ENCODE results near the gene MRPS5. TPM values are rescaled to one million over a fixed set of nuclear protein-coding genes. Genes with fewer than 3 reads are reported as not detected.

Gene MRPS5
- total and polyA plus RNA-seq, 7 experiments from 2014 or later: 26.3 to 72.9 (median 41.5) TPM

GRCh38 chr2:95049961-95050360 is 71.6 kb downstream of the MRPS5 start:
- Mint-ChIP-seq H3K36me3 (peaks cover 4 to 66% (median 47%) of the 10 kb centered on the region in 5 donors), H3K27ac (peak overlapping the region in 8 of 9 donors; percentile 23 to 98 (median 89)), H3K4me1 (peaks cover 19 to 96% (median 86%) of the 10 kb centered on the region in 7 donors), H3K4me3 (peak overlapping the region in 1 of 10 donors; percentile 48), H3K27me3 (no peaks in the 10 kb centered on the region), H3K9me3 (no peaks in the 10 kb centered on the region)
- H3K36me3 ChIP-seq (ENCODE audit: control insufficient read depth in 2 of 3, insufficient read depth in 3 of 3, low read length in 3 of 3): peaks cover 0 to 60% (median 12%) of the 10 kb centered on the region in 3 experiments
- H3K4me1 ChIP-seq (ENCODE audit: control insufficient read depth in 2 of 2, insufficient read depth in 2 of 2, low read length in 2 of 2): peaks cover 0 to 82% of the 10 kb centered on the region in 2 donors
- no peak for ATAC-seq
- H3K27me3 ChIP-seq (ENCODE audit: control insufficient read depth in 2 of 2, insufficient read depth in 2 of 2, low read length in 2 of 2): no peaks in the 10 kb centered on the region
- peak overlapping the region; percentile 31 for H3K27ac ChIP-seq (ENCODE audit: low read depth, low read length)
- CTCF ChIA-PET: interaction anchor here (0.6 to 1.2 kb wide), 3 partner anchors 25 to 56 kb away, joined by 3 to 4 read pairs (median 3); no protein-coding TSS in a partner anchor
- H3K4me3 ChIP-seq (ENCODE audit: low read length): no peak overlapping the region
- intact Hi-C loops (cut with micrococcal nuclease): no loop called here
- no peak for DNase-seq
- POLR2A ChIA-PET: interaction anchor here (6.5 to 21.6 kb wide), 3 partner anchors 13 to 26 kb away, joined by 74 to 581 read pairs (median 380); partner anchors contain the start of gene MAL
- H3K9me3 ChIP-seq (ENCODE audit: control insufficient read depth in 2 of 3, low read length in 3 of 3): no peaks in the 10 kb centered on the region

- Mint-ChIP-seq H3K9me3 (no peaks in the 10 kb centered on the region), H3K27me3 (no peaks in the 10 kb centered on the region), H3K36me3 (peaks cover 4 to 68% (median 47%) of the 10 kb centered on the region in 5 donors), H3K4me3 (no peak overlapping the region), H3K4me1 (peaks cover 17 to 96% (median 85%) of the 10 kb centered on the region in 7 donors), H3K27ac (peak overlapping the region in 7 of 9 donors; percentile 23 to 98 (median 71))
- DNase-seq: no peak
- no peaks in the 10 kb centered on the region for H3K9me3 ChIP-seq (ENCODE audit: control insufficient read depth in 2 of 3, low read length in 3 of 3)
- H3K4me3 ChIP-seq (ENCODE audit: low read length): no peak overlapping the region
- H3K4me1 ChIP-seq (ENCODE audit: control insufficient read depth in 2 of 2, insufficient read depth in 2 of 2, low read length in 2 of 2): peaks cover 0 to 79% of the 10 kb centered on the region in 2 donors
- H3K27ac ChIP-seq (ENCODE audit: low read depth, low read length): peak overlapping the region; percentile 31
- no peak for ATAC-seq
- ChIA-PET CTCF (interaction anchor here (0.6 to 1.0 kb wide), 2 partner anchors 25 to 56 kb away, joined by 3 to 4 read pairs; no protein-coding TSS in a partner anchor), POLR2A (interaction anchor here (1.5 to 21.6 kb wide), 3 partner anchors 13 to 26 kb away, joined by 4 to 581 read pairs (median 380); partner anchors contain the start of gene MAL)
- no peaks in the 10 kb centered on the region for H3K27me3 ChIP-seq (ENCODE audit: control insufficient read depth in 2 of 2, insufficient read depth in 2 of 2, low read length in 2 of 2)
- peaks cover 0 to 63% (median 12%) of the 10 kb centered on the region in 3 experiments for H3K36me3 ChIP-seq (ENCODE audit: control insufficient read depth in 2 of 3, insufficient read depth in 3 of 3, low read length in 3 of 3)
- intact Hi-C loops (cut with micrococcal nuclease): no loop called here
Measured at GRCh38 chr2:95049683-95049955, 72.0 kb downstream of the MRPS5 start.

- H3K4me3 Mint-ChIP-seq: peak overlapping the region in 3 of 10 donors; percentile 32 to 46 (median 41)
- no peak for ATAC-seq
- peak overlapping the region; percentile 45 for H3K27ac ChIP-seq (ENCODE audit: low read depth, low read length)
- H3K9me3 Mint-ChIP-seq: no peaks in the 10 kb centered on the region
- H3K27me3 Mint-ChIP-seq: no peaks in the 10 kb centered on the region
- H3K4me3 ChIP-seq (ENCODE audit: low read length): no peak overlapping the region
- H3K36me3 Mint-ChIP-seq: peaks cover 4 to 66% (median 43%) of the 10 kb centered on the region in 5 donors
- POLR2A ChIA-PET: interaction anchor here (0.7 to 21.6 kb wide), 6 partner anchors 9 to 27 kb away, joined by 3 to 581 read pairs (median 4); partner anchors contain the start of gene MAL
- no peaks in the 10 kb centered on the region for H3K27me3 ChIP-seq (ENCODE audit: control insufficient read depth in 2 of 2, insufficient read depth in 2 of 2, low read length in 2 of 2)
- intact Hi-C loops (cut with micrococcal nuclease): no loop called here
- H3K27ac Mint-ChIP-seq: peak overlapping the region; percentile 42 to 98 (median 82)
- no peak for DNase-seq
- peaks cover 0 to 76% of the 10 kb centered on the region in 2 donors for H3K4me1 ChIP-seq (ENCODE audit: control insufficient read depth in 2 of 2, insufficient read depth in 2 of 2, low read length in 2 of 2)
- H3K4me1 Mint-ChIP-seq: peaks cover 17 to 96% (median 82%) of the 10 kb centered on the region in 7 donors
- CTCF ChIA-PET: interaction anchor here (1.0 kb wide), 1 partner anchor 16 kb away, joined by 3 read pairs; no protein-coding TSS in a partner anchor
- H3K9me3 ChIP-seq (ENCODE audit: control insufficient read depth in 2 of 3, low read length in 3 of 3): no peaks in the 10 kb centered on the region
- peaks cover 0 to 69% (median 12%) of the 10 kb centered on the region in 3 experiments for H3K36me3 ChIP-seq (ENCODE audit: control insufficient read depth in 2 of 3, insufficient read depth in 3 of 3, low read length in 3 of 3)
Measured at GRCh38 chr2:95048825-95049682, 72.6 kb downstream of the MRPS5 start.

- POLR2A ChIA-PET: interaction anchor here (1.3 to 21.6 kb wide), 4 partner anchors 8 to 28 kb away, joined by 4 to 581 read pairs (median 192); partner anchors contain the start of gene MAL
- H3K27ac ChIP-seq (ENCODE audit: low read depth, low read length): peak overlapping the region; percentile 58
- H3K4me1 ChIP-seq (ENCODE audit: control insufficient read depth in 2 of 2, insufficient read depth in 2 of 2, low read length in 2 of 2): peaks cover 0 to 76% of the 10 kb centered on the region in 2 donors
- Mint-ChIP-seq H3K27me3 (no peaks in the 10 kb centered on the region), H3K36me3 (peaks cover 4 to 66% (median 32%) of the 10 kb centered on the region in 5 donors), H3K4me3 (peak overlapping the region in 5 of 10 donors; percentile 7 to 41 (median 23)), H3K27ac (peak overlapping the region in 7 of 9 donors; percentile 49 to 98 (median 82)), H3K4me1 (peaks cover 18 to 96% (median 81%) of the 10 kb centered on the region in 7 donors), H3K9me3 (no peaks in the 10 kb centered on the region)
- H3K27me3 ChIP-seq (ENCODE audit: control insufficient read depth in 2 of 2, insufficient read depth in 2 of 2, low read length in 2 of 2): no peaks in the 10 kb centered on the region
- CTCF ChIA-PET: interaction anchor here (1.0 kb wide), 1 partner anchor 17 kb away, joined by 3 read pairs; no protein-coding TSS in a partner anchor
- H3K4me3 ChIP-seq (ENCODE audit: low read length): no peak overlapping the region
- no peaks in the 10 kb centered on the region for H3K9me3 ChIP-seq (ENCODE audit: control insufficient read depth in 2 of 3, low read length in 3 of 3)
- ATAC-seq (no peak), DNase-seq (no peak)
- H3K36me3 ChIP-seq (ENCODE audit: control insufficient read depth in 2 of 3, insufficient read depth in 3 of 3, low read length in 3 of 3): peaks cover 0 to 80% (median 12%) of the 10 kb centered on the region in 3 experiments
- intact Hi-C loops (cut with micrococcal nuclease): no loop called here
Measured at GRCh38 chr2:95047629-95048510, 73.7 kb downstream of the MRPS5 start.

- ATAC-seq (no peak), DNase-seq (no peak)
- Histone ChIP-seq H3K4me1 (ENCODE audit: control insufficient read depth in 2 of 2, insufficient read depth in 2 of 2, low read length in 2 of 2) (peaks cover 0 to 68% of the 10 kb centered on the region in 2 donors), H3K4me3 (ENCODE audit: low read length) (no peak overlapping the region), H3K36me3 (ENCODE audit: control insufficient read depth in 2 of 3, insufficient read depth in 3 of 3, low read length in 3 of 3) (peaks cover 0 to 78% (median 4%) of the 10 kb centered on the region in 3 experiments), H3K27ac (ENCODE audit: low read depth, low read length) (peak overlapping the region; percentile 54), H3K27me3 (ENCODE audit: control insufficient read depth in 2 of 2, insufficient read depth in 2 of 2, low read length in 2 of 2) (no peaks in the 10 kb centered on the region), H3K9me3 (ENCODE audit: control insufficient read depth in 2 of 3, low read length in 3 of 3) (no peaks in the 10 kb centered on the region)
- no peaks in the 10 kb centered on the region for H3K27me3 Mint-ChIP-seq
- no peaks in the 10 kb centered on the region for H3K9me3 Mint-ChIP-seq
- peaks cover 4 to 55% (median 24%) of the 10 kb centered on the region in 5 donors for H3K36me3 Mint-ChIP-seq
- intact Hi-C loops (cut with micrococcal nuclease): no loop called here
- H3K4me1 Mint-ChIP-seq: peaks cover 23 to 96% (median 81%) of the 10 kb centered on the region in 7 donors
- H3K27ac Mint-ChIP-seq: peak overlapping the region; percentile 49 to 98 (median 83)
- peak overlapping the region in 7 of 10 donors; percentile 8 to 73 (median 38) for H3K4me3 Mint-ChIP-seq
- POLR2A ChIA-PET: interaction anchor here (7.0 to 21.6 kb wide), 2 partner anchors 21 to 29 kb away, joined by 62 to 581 read pairs; partner anchors contain the start of gene MAL
- CTCF ChIA-PET: interaction anchor here (1.1 kb wide), 1 partner anchor 12 kb away, joined by 3 read pairs; no protein-coding TSS in a partner anchor
Measured at GRCh38 chr2:95046371-95047112, 75.1 kb downstream of the MRPS5 start.
